ENCODE results near the gene KCNH8. TPM values are rescaled to one million over a fixed set of nuclear protein-coding genes. Genes with fewer than 3 reads are reported as not detected.

The KCNH8 gene
- total and polyA plus RNA-seq, 4 donors = 0.02 to 0.08 (median 0.05) TPM; not detected in 1

DNA sequence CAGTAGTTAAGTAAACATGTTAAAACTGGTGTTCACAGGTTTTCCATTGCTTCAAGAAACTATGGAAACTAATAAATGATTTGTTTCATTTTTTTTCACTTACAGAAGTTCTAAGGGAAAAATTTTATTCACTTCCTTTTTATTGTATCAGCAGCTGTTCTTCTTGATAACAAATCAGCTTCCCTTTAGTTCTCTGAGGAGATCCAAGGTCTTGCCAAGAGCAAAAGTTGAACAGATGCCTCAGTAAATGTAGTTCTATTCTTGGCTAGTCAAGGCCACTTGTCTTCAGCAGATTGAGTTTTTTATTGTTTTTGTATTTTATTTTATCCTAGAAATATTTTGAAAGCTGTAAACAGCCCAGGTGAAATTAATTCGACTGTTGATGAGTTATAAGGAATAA lies 41.8 kb downstream of the KCNH8 start:
- Histone ChIP-seq H3K4me3 (ENCODE audit: low read depth in 1 of 3, low read length in 3 of 3) (no peak overlapping the region), H3K9ac (ENCODE audit: low read depth in 1 of 2, low read length in 2 of 2) (no peak overlapping the region), H3K36me3 (ENCODE audit: control insufficient read depth in 4 of 4, insufficient read depth in 3 of 4, low read depth in 1 of 4, low read length in 3 of 4) (no peaks in the 10 kb centered on the region), H3K27me3 (ENCODE audit: control insufficient read depth in 4 of 4, insufficient read depth in 4 of 4, low read length in 3 of 4) (no peaks in the 10 kb centered on the region), H3K4me1 (ENCODE audit: control insufficient read depth in 4 of 4, insufficient read depth in 4 of 4, low read length in 3 of 4) (no peaks in the 10 kb centered on the region), H3K9me3 (ENCODE audit: control insufficient read depth in 4 of 4, low read length in 3 of 4) (no peaks in the 10 kb centered on the region), H3K27ac (ENCODE audit: low read depth in 1 of 2, low read length in 2 of 2) (no peak overlapping the region)
- TF ChIP-seq HNF4G (IDR thresholded peaks at IDR 0.05) (no peak), FOXA2 (IDR thresholded peaks at IDR 0.05) (no peak), SP1 (IDR thresholded peaks at IDR 0.05) (no peak), NR2F2 (IDR thresholded peaks at IDR 0.05) (no peak), FOXA1 (IDR thresholded peaks at IDR 0.05) (no peak), GABPA (IDR thresholded peaks at IDR 0.05 in 1 of 2, conservative IDR thresholded peaks at IDR 0.05 in 1 of 2) (no peak), EGR1 (IDR thresholded peaks at IDR 0.05; ENCODE audit: low read depth in 2 of 2) (no peak), HNF4A (conservative IDR thresholded peaks at IDR 0.05) (no peak), RXRA (IDR thresholded peaks at IDR 0.05) (no peak)
- TF ChIP-seq, protein P1, sequence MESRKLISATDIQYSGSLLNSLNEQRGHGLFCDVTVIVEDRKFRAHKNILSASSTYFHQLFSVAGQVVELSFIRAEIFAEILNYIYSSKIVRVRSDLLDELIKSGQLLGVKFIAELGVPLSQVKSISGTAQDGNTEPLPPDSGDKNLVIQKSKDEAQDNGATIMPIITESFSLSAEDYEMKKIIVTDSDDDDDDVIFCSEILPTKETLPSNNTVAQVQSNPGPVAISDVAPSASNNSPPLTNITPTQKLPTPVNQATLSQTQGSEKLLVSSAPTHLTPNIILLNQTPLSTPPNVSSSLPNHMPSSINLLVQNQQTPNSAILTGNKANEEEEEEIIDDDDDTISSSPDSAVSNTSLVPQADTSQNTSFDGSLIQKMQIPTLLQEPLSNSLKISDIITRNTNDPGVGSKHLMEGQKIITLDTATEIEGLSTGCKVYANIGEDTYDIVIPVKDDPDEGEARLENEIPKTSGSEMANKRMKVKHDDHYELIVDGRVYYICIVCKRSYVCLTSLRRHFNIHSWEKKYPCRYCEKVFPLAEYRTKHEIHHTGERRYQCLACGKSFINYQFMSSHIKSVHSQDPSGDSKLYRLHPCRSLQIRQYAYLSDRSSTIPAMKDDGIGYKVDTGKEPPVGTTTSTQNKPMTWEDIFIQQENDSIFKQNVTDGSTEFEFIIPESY (IDR thresholded peaks at IDR 0.05) = no peak
- TF ChIP-seq, protein P2, sequence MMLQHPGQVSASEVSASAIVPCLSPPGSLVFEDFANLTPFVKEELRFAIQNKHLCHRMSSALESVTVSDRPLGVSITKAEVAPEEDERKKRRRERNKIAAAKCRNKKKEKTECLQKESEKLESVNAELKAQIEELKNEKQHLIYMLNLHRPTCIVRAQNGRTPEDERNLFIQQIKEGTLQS (IDR thresholded peaks at IDR 0.05) = no peak
- TF ChIP-seq, protein P3, sequence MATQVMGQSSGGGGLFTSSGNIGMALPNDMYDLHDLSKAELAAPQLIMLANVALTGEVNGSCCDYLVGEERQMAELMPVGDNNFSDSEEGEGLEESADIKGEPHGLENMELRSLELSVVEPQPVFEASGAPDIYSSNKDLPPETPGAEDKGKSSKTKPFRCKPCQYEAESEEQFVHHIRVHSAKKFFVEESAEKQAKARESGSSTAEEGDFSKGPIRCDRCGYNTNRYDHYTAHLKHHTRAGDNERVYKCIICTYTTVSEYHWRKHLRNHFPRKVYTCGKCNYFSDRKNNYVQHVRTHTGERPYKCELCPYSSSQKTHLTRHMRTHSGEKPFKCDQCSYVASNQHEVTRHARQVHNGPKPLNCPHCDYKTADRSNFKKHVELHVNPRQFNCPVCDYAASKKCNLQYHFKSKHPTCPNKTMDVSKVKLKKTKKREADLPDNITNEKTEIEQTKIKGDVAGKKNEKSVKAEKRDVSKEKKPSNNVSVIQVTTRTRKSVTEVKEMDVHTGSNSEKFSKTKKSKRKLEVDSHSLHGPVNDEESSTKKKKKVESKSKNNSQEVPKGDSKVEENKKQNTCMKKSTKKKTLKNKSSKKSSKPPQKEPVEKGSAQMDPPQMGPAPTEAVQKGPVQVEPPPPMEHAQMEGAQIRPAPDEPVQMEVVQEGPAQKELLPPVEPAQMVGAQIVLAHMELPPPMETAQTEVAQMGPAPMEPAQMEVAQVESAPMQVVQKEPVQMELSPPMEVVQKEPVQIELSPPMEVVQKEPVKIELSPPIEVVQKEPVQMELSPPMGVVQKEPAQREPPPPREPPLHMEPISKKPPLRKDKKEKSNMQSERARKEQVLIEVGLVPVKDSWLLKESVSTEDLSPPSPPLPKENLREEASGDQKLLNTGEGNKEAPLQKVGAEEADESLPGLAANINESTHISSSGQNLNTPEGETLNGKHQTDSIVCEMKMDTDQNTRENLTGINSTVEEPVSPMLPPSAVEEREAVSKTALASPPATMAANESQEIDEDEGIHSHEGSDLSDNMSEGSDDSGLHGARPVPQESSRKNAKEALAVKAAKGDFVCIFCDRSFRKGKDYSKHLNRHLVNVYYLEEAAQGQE (IDR thresholded peaks at IDR 0.05) = no peak
- TF ChIP-seq, protein P4, sequence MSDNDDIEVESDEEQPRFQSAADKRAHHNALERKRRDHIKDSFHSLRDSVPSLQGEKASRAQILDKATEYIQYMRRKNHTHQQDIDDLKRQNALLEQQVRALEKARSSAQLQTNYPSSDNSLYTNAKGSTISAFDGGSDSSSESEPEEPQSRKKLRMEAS (IDR thresholded peaks at IDR 0.05) = no peak
- 55% methylated on average over 1 of the region's 1 CpG for WGBS
- DNase-seq (ENCODE audit: low spot score) = no peak

DNA sequence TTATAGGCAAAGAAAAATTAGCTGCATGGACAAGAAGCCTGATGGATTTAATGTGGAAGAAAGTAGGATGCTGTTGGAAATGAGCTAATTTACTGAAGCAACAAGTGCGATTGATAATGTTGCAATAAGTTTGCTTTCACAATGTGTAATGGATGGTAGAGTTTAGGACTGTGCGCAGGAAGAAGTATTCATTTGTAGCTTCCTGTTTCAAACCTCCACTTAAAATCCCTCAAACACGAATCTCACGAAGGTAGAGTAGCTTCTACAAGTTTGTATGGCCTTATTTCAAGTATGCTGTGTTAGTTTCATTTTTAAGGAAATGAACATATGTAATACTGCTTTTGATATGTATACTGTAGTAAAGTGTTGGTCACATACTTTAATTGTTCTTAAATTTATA lies 42.3 kb downstream of the KCNH8 start:
- H3K9ac ChIP-seq (ENCODE audit: low read depth in 1 of 2, low read length in 2 of 2) = no peak overlapping the region
- H3K9me3 ChIP-seq (ENCODE audit: control insufficient read depth in 4 of 4, low read length in 3 of 4) = no peaks in the 10 kb centered on the region
- no peaks in the 10 kb centered on the region for H3K27me3 ChIP-seq (ENCODE audit: control insufficient read depth in 4 of 4, insufficient read depth in 4 of 4, low read length in 3 of 4)
- H3K36me3 ChIP-seq (ENCODE audit: control insufficient read depth in 4 of 4, insufficient read depth in 3 of 4, low read depth in 1 of 4, low read length in 3 of 4) = no peaks in the 10 kb centered on the region
- TF ChIP-seq RAD21 (IDR thresholded peaks at IDR 0.05) (no peak), FOXA2 (IDR thresholded peaks at IDR 0.05) (no peak)
- TF ChIP-seq, protein P3 (IDR thresholded peaks at IDR 0.05) = no peak
- TF ChIP-seq, protein P2 (IDR thresholded peaks at IDR 0.05) = no peak
- H3K4me3 ChIP-seq (ENCODE audit: low read depth in 1 of 3, low read length in 3 of 3) = no peak overlapping the region
- no peak overlapping the region for H3K27ac ChIP-seq (ENCODE audit: low read depth in 1 of 2, low read length in 2 of 2)
- DNase-seq (ENCODE audit: low spot score) = no peak
- no peaks in the 10 kb centered on the region for H3K4me1 ChIP-seq (ENCODE audit: control insufficient read depth in 4 of 4, insufficient read depth in 4 of 4, low read length in 3 of 4)
- WGBS = 70% methylated on average over 4 of the region's 4 CpGs
